ENCODE measurements around the gene SLBP. TPM values are rescaled to one million over a fixed set of nuclear protein-coding genes. Genes with fewer than 3 reads are reported as not detected.

Gene SLBP
- total and polyA plus RNA-seq, 2 of the 8 experiments (the other 6 are each of a cell fraction or from before 2014, with no cell fraction given): 44.1 to 49.0 TPM

- 0 out of 2 replicates have a peak overlapping the region, but pooled peaks have one; percentile 16 for H2BK15ac ChIP-seq (ENCODE audit: low read length)
- no peaks in the 10 kb centered on the region for H3K36me3 ChIP-seq (ENCODE audit: control insufficient read depth in 2 of 4, insufficient read depth in 4 of 4, low read length in 3 of 4)
- H3K4me1 ChIP-seq (replicated peaks in 1 of 4; ENCODE audit: control insufficient read depth in 3 of 4, insufficient read depth in 4 of 4, low read length in 3 of 4): peaks cover 0 to 13% (median 10%) of the 10 kb centered on the region in 4 experiments; a peak in 6 of 7 replicates
- H4K20me1 ChIP-seq (replicated peaks in 1 of 2; ENCODE audit: control insufficient read depth in 1 of 2, insufficient read depth in 2 of 2, low read length in 2 of 2): no peaks in the 10 kb centered on the region
- DNase-seq (ENCODE audit: low read depth in 1 of 2, low spot score in 2 of 2) (no peak), FAIRE-seq (no peak)
- H3K56ac ChIP-seq (replicated peaks; ENCODE audit: insufficient read length, low read depth, low read length): no peak overlapping the region
- no peak overlapping the region for H3K9ac ChIP-seq (replicated peaks in 1 of 4; ENCODE audit: extremely low read depth in 1 of 4, low read depth in 3 of 4, low read length in 3 of 4)
- no peak overlapping the region for H2AFZ ChIP-seq (ENCODE audit: low read length)
- no peak overlapping the region for H2AK5ac ChIP-seq (ENCODE audit: low read depth, low read length)
- H4K5ac ChIP-seq (ENCODE audit: insufficient read length, low read depth, low read length): no peak overlapping the region
- WGBS, 2 experiments (ENCODE audit: extremely low coverage in 1 of 2, insufficient coverage in 1 of 2, insufficient read length in 1 of 2, insufficient replicate concordance in 2 of 2, low coverage in 1 of 2, low lambda C conversion rate in 2 of 2, missing lambda C conversion rate in 1 of 2): 84% methylated on average over 23 of the region's 31 CpGs; no CpG with 5 or more reads in 1 of the 2 experiments
- H4K91ac ChIP-seq (replicated peaks; ENCODE audit: insufficient read length, low read length): peak overlapping the region; percentile 22
- H3K79me2 ChIP-seq (ENCODE audit: control insufficient read depth in 1 of 2, insufficient read depth in 2 of 2, low read length in 2 of 2): no peaks in the 10 kb centered on the region
- H3K14ac ChIP-seq (ENCODE audit: insufficient read length): no peak overlapping the region
- H3K23ac ChIP-seq (ENCODE audit: insufficient read length): no peak overlapping the region
- no peak overlapping the region for H3K4me2 ChIP-seq (ENCODE audit: insufficient read depth in 1 of 2, low read depth in 2 of 2, low read length in 2 of 2)
- H2BK20ac ChIP-seq (ENCODE audit: low read length): peak overlapping the region; percentile 32; the same call in 1 of the 2 replicates
- no peak overlapping the region for H3K4ac ChIP-seq (replicated peaks; ENCODE audit: insufficient read length, low read depth, low read length)
- no peaks in the 10 kb centered on the region for H3K9me3 ChIP-seq (ENCODE audit: insufficient read depth in 2 of 2, low read depth in 1 of 2, low read length in 1 of 2)
- TF ChIP-seq HDAC6 (IDR thresholded peaks at IDR 0.05; ENCODE audit: low read depth, low read length): no peak
- no peak for TF ChIP-seq MAFK (IDR thresholded peaks at IDR 0.05; ENCODE audit: low read depth, low read length)
- no peak for TF ChIP-seq POLR2AphosphoS5 (IDR thresholded peaks at IDR 0.05; ENCODE audit: low read depth, low read length)
- no peak for TF ChIP-seq SP2 (IDR thresholded peaks at IDR 0.05; ENCODE audit: low read length)
- no peak for TF ChIP-seq NANOG (IDR thresholded peaks at IDR 0.05; ENCODE audit: insufficient read depth, low read depth, low read length, poor library complexity, severe bottlenecking)
- no peak for TF ChIP-seq TAF1 (IDR thresholded peaks at IDR 0.05; ENCODE audit: low read depth, low read length)
- no peak for TF ChIP-seq RFX5 (IDR thresholded peaks at IDR 0.05; ENCODE audit: borderline replicate concordance, low read depth, low read length)
- TF ChIP-seq CBX5 (IDR thresholded peaks at IDR 0.05; ENCODE audit: low read depth, low read length): no peak
- TF ChIP-seq NRF1 (IDR thresholded peaks at IDR 0.05; ENCODE audit: low read depth, low read length): no peak
- no peak for TF ChIP-seq RAD21 (IDR thresholded peaks at IDR 0.05 in 1 of 2, conservative IDR thresholded peaks at IDR 0.05 in 1 of 2; ENCODE audit: low read depth in 2 of 2, low read length in 2 of 2)
- no peak for TF ChIP-seq SRF (IDR thresholded peaks at IDR 0.05; ENCODE audit: low read depth, low read length)
- TF ChIP-seq BRCA1 (IDR thresholded peaks at IDR 0.05; ENCODE audit: low read depth, low read length): no peak
- no peak for TF ChIP-seq SP1 (IDR thresholded peaks at IDR 0.05; ENCODE audit: low read depth, low read length)
- no peak overlapping the region for H2BK5ac ChIP-seq (ENCODE audit: low read depth, low read length)
- no peaks in the 10 kb centered on the region for H3K23me2 ChIP-seq (ENCODE audit: low read depth, low read length)
- H3K4me3 ChIP-seq (ENCODE audit: extremely low read depth in 1 of 4, insufficient read depth in 2 of 4, low read depth in 3 of 4, low read length in 4 of 4): no peak overlapping the region
- no peak overlapping the region for H3K27ac ChIP-seq (ENCODE audit: low read depth, low read length)
- no peaks in the 10 kb centered on the region for H3K79me1 ChIP-seq (ENCODE audit: low read depth, low read length)
- no peak overlapping the region for H2BK120ac ChIP-seq (replicated peaks; ENCODE audit: low read depth, low read length)
- POLR2A ChIA-PET (ENCODE audit: partially characterized antibody): interaction anchor here (0.7 to 2.5 kb wide), 13 partner anchors 9 to 62 kb away, joined by 3 to 8 read pairs (median 4); no protein-coding TSS in a partner anchor
- CTCF ChIA-PET (ENCODE audit: partially characterized antibody): interaction anchor here (0.6 to 52.9 kb wide), 9 partner anchors 23 to 662 kb away, joined by 3 to 2507 read pairs (median 4); partner anchors contain the start of gene FGFR3
- no peak overlapping the region for H3K18ac ChIP-seq (ENCODE audit: extremely low read depth, low read length)
- H4K8ac ChIP-seq (ENCODE audit: extremely low read depth, insufficient read depth, low read length): peak overlapping the region; percentile 3; the same call in 1 of the 2 replicates
- peaks cover 0 to 4% (median 0%) of the 10 kb centered on the region in 4 experiments; a peak in 2 of 7 replicates for H3K27me3 ChIP-seq (replicated peaks in 1 of 4; ENCODE audit: control insufficient read depth in 3 of 4, extremely low read depth in 1 of 4, insufficient read depth in 3 of 4, low read length in 3 of 4)
- 0 out of 2 replicates have a peak overlapping the region, but pooled peaks have one; percentile 9 for H2BK12ac ChIP-seq (ENCODE audit: low read depth, low read length)
These were observed 39.2 kb upstream of the SLBP start for GRCh38 chr4:1751155-1751918.

All from H1 (cell line).